ENCODE results near the gene CUEDC1. TPM values are rescaled to one million over a fixed set of nuclear protein-coding genes. Genes with fewer than 3 reads are reported as not detected.

CUEDC1 gene
- total and polyA plus RNA-seq, 4 donors: 19.7 to 55.7 (median 29.2) TPM

DNA sequence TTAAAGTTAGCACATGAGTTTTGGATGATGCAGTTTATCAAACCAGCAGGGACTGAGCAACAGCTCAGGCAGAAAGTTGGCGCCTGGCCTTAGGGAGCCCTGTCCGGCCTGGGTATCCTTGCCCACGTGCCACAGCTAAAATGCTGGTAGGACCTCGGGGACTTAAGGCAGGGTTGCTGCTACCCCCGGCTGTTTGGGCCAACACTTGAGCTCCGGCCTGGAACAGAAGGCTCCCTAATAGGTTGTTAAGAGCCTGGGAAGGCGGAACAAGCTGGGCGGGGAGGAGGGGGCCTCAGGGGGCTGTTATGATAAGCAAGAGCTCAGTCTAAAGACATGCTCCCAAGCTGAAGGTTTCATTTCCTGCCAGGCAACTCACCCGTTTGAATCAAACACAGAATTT lies 39.7 kb downstream of the CUEDC1 start:
- H3K36me3 ChIP-seq (ENCODE audit: control insufficient read depth in 4 of 4, insufficient read depth in 4 of 4, low read length in 4 of 4): no peaks in the 10 kb centered on the region
- 64 to 74% methylated on average over 9 of the region's 9 CpGs for WGBS, 2 donors
- DNase-seq: peak; percentile 68 to 72 (median 71)
- peaks cover 17 to 41% (median 28%) of the 10 kb centered on the region in 5 donors for H3K4me1 ChIP-seq (ENCODE audit: control insufficient read depth in 5 of 5, insufficient read depth in 5 of 5, low read length in 5 of 5)
- peak overlapping the region in 1 of 2 donors; percentile 43 for H3K9ac ChIP-seq (ENCODE audit: insufficient read depth in 1 of 2, low read length in 2 of 2)
- H3K9me3 ChIP-seq (ENCODE audit: control insufficient read depth in 4 of 4, insufficient read depth in 3 of 4, low read length in 3 of 4): no peaks in the 10 kb centered on the region
- peak overlapping the region; percentile 68 to 70 for H3K27ac ChIP-seq (ENCODE audit: low read depth in 1 of 2, low read length in 1 of 2)
- no peak overlapping the region for H3K4me3 ChIP-seq
- H3K27me3 ChIP-seq (ENCODE audit: control insufficient read depth in 3 of 3, insufficient read depth in 3 of 3, low read length in 2 of 3): no peaks in the 10 kb centered on the region
- no peak for TF ChIP-seq CTCF (IDR thresholded peaks at IDR 0.05; ENCODE audit: control extremely low read depth, extremely low read depth)
- no peak for ATAC-seq (ENCODE audit: insufficient read depth, low FRiP score)

GRCh38 chr17:57914273-57915142 lies 40.7 kb downstream of the CUEDC1 start:
- Histone ChIP-seq H3K4me1 (ENCODE audit: control insufficient read depth in 5 of 5, insufficient read depth in 5 of 5, low read length in 5 of 5) (peaks cover 19 to 41% (median 28%) of the 10 kb centered on the region in 5 donors), H3K9me3 (ENCODE audit: control insufficient read depth in 4 of 4, insufficient read depth in 3 of 4, low read length in 3 of 4) (no peaks in the 10 kb centered on the region), H3K27me3 (ENCODE audit: control insufficient read depth in 3 of 3, insufficient read depth in 3 of 3, low read length in 2 of 3) (no peaks in the 10 kb centered on the region), H3K4me3 (no peak overlapping the region), H3K9ac (ENCODE audit: insufficient read depth in 1 of 2, low read length in 2 of 2) (no peak overlapping the region), H3K36me3 (ENCODE audit: control insufficient read depth in 4 of 4, insufficient read depth in 4 of 4, low read length in 4 of 4) (no peaks in the 10 kb centered on the region), H3K27ac (ENCODE audit: low read depth in 1 of 2, low read length in 1 of 2) (peak overlapping the region; percentile 21 to 70)
- DNase-seq: no peak
- 78 to 80% methylated on average over 5 of the region's 5 CpGs for WGBS, 2 donors
- ATAC-seq (ENCODE audit: insufficient read depth, low FRiP score): no peak
- no peak for TF ChIP-seq CTCF (IDR thresholded peaks at IDR 0.05; ENCODE audit: control extremely low read depth, extremely low read depth)

DNA sequence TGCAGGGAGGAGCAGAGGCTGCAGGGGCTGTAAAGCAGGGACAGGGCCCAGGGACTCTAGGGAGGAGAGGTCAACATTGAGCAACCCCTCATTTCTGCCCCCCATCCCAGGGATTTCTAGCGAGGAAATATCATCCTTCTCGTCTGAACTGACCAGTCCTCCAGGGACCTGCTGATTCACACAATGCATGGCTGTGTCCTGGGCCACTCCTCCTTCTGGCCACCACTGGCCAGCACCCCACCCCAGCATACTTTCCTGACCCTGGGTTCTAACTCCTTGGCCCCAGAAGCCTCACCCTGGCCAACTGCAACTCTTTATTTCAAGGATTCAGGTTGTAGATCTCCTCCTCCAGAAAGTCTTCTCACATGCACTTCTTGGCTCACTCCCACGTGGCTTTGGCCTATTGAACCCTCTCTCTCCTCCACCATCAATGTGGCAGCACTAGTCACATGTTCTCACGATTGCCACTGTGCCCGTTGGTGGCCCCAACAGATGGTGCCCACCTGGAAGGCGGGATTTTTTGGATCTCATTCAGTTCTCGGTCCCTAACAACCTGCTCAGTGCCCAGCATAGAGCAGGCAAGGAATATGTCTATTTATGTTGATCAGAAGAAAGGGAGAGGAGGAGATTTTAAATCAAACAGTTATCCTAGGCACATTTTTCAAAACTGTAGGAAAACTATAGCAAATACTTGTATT lies 41.5 kb downstream of the CUEDC1 start:
- TF ChIP-seq CTCF (IDR thresholded peaks at IDR 0.05; ENCODE audit: control extremely low read depth, extremely low read depth): no peak
- no peak for DNase-seq
- H3K4me3 ChIP-seq: no peak overlapping the region
- no peaks in the 10 kb centered on the region for H3K27me3 ChIP-seq (ENCODE audit: control insufficient read depth in 3 of 3, insufficient read depth in 3 of 3, low read length in 2 of 3)
- ATAC-seq (ENCODE audit: insufficient read depth, low FRiP score): no peak
- no peaks in the 10 kb centered on the region for H3K36me3 ChIP-seq (ENCODE audit: control insufficient read depth in 4 of 4, insufficient read depth in 4 of 4, low read length in 4 of 4)
- H3K27ac ChIP-seq (ENCODE audit: low read depth in 1 of 2, low read length in 1 of 2): peak overlapping the region in 1 of 2 donors; percentile 46
- WGBS, 2 donors: 81 to 85% methylated on average over 7 of the region's 7 CpGs
- no peak overlapping the region for H3K9ac ChIP-seq (ENCODE audit: insufficient read depth in 1 of 2, low read length in 2 of 2)
- no peaks in the 10 kb centered on the region for H3K9me3 ChIP-seq (ENCODE audit: control insufficient read depth in 4 of 4, insufficient read depth in 3 of 4, low read length in 3 of 4)
- H3K4me1 ChIP-seq (ENCODE audit: control insufficient read depth in 5 of 5, insufficient read depth in 5 of 5, low read length in 5 of 5): peaks cover 19 to 41% (median 30%) of the 10 kb centered on the region in 5 donors

Measured in lung (tissue), 12 donors.